DLD1 (cell line): ENCODE results near the gene HDAC4.

ENCODE experiments used
- in situ Hi-C: cut with HindIII; loops from 2 replicates; pipeline ENCODE4 v1.10.0; 2017; ENCODE audit warnings: low sequenced_read_pairs

HDAC4 gene

DNA sequence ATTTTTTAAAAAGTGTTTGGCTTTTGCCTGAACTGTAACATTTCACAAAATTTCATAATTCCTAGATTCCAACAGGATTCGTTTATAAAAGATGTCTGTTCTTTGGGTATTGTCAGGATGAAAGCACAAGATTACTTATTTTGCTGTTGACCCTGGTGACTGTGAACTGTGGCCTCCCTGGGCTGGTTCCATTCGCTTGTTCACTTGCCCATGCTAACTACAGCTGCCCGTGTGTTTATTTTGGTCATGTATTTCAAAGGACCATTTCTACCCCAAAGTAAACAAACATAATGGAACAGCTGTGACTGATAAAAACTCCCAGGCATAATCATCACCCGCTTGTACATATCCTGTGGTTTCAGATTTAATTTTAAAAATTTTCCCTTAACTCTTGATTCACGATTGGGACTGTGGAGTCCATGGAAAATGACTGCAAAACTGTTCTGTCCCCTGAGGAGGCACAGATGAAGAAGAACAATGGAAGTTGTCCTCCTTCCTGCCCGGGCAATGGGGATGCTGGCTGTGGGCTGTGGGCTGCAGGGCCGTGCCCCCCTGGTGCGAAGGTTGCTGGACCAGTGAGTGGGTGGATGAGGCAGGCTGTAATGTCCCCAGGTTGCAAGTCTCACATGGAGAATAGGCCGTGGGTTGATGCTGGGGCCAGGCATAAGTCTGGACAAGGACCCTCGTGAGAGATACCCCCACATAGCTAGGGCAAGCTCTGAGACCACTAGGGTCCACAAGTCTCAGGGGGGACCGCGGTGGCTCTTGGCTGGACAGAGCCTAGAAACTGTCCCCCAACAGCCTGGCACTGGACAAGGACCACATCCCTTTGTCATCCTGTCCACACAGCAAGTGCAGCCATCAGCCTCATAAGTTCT is 28.9 kb upstream of the HDAC4 start:
- in situ Hi-C loops = no loop called here

DNA sequence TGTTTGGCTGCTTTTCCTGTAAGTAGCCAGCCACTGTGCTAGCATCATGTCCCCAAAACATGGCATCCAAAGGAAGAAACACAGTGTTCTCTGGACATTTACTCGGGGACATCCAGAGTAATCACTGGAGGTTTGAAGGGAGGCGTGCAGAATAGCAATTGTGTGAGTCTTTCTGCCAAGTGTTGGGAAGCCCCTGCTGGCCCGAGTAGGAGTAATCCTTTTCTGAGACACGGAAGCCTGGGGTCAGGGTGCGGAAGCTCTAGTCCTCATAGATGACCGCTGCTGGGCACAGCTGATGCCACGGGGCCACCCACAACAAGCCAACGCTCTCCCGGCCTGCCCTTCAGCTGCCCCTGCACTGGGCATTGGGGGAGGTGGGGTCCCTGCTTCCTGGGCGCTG is 24.8 kb upstream of the HDAC4 start:
- in situ Hi-C loops = no loop called here

DNA sequence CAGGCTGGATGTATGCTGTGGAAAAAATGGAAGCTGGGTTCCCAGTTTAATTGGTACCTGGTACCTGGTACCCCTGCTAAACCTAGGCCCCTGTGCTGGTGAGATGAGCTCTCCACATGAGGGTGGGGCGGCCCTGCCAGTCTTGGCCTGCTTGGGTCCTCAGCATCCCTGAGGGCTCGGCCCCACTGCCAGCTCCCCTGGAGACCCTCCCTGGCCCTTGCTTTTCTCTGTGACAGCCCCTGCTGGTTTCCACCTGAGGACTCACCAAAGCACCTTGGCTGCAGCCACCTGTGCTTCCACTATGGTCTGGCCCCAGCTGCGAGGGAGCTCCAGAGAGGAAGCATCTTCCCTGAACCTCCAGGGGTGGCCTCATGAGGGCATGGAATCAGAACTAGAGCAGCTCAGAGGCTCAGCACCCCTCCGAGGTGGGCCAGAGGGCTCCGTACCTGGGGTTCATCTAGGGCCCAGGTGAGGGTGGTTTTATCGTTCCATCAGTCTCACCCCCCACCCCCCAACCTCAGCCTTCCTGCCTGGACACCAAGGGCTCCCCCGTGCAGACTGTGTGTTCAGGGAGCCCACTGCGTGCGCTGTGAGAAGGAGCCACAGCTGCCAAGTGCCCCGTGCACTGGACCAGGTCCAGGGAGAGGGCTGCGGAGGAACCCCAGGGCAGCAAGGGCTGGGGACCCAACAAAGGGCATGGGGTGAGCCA is 23.7 kb upstream of the HDAC4 start:
- in situ Hi-C loops = no loop called here

DNA sequence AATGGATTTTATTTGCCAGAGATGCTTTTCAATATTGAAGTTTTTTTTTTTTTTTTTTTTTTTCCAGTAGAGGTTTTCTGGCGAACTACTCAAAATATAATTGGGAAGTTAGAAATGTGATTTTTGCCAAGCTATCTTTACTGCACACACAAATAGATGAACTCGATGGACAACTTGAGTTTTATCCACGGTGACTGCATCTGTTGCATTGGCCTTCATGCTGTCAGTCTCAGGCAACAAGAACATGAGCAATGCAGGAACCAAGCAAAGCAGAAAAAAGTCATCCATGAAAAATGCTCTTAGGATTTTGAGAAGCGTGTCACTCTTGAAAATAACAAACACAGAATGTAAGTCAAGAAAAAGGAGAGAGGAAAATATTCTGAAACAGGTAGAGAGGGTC is 22.7 kb upstream of the HDAC4 start:
- in situ Hi-C loops = no loop called here

DNA sequence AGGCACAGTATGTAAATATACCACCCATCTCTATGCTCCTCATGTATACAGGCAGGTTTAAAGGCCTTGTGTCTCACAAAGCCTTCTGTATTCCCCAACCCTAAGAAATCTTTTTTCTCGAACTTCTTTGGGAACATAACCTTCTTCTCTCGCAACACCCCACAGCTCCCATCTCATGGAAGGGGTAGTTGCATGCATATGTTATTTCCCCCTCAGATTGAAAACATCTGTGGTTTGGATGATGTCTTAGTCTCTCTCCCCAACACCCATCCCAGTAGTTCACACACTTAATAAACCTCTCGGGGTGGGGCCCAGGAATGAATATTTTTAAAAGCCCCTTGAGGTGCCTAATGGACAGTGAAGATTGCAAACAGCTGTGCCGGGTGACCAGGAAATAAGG is 21.0 kb upstream of the HDAC4 start:
- in situ Hi-C loops = no loop called here

DNA sequence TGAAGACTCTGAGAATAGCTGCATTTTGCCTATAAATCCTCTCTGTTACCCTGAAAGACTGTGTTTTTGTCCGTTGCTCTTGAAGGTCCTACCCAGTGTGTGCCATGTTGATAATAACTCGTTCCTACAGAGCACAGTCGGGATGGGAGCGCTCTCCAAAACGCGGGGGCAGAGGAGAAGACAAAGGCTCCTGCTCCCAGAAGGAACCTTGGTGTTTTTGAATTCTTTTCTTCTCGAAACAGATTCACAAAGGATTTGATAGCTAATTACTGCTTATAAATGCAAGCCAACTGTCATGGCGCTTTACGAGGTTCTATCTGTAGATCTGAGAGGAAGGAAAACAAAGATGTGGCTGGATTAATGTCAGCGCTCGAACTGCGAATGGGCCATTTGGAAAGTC is 19.3 kb upstream of the HDAC4 start:
- in situ Hi-C loops = no loop called here

DNA sequence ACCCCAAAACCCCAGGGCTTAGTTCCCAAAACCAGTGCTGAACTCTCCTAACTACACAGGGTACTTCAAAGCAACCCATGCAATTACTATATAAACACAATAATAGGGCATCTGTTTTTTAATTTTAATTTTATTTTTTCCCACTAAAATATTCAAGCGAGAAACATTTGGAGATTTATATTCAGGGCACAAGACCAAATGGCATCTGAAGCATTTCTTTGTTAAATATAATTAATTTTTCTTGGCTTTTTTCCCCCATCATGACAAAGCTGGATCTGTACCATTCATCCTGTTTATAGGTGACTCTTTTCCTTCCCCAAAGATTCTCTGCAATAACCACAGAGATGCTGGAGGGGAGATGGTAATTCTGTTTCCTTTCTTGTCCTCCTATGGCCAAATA is 18.1 kb upstream of the HDAC4 start:
- in situ Hi-C loops = loop anchor here (10.0 kb wide), 1 partner anchor 64 kb away; no protein-coding TSS in a partner anchor

DNA sequence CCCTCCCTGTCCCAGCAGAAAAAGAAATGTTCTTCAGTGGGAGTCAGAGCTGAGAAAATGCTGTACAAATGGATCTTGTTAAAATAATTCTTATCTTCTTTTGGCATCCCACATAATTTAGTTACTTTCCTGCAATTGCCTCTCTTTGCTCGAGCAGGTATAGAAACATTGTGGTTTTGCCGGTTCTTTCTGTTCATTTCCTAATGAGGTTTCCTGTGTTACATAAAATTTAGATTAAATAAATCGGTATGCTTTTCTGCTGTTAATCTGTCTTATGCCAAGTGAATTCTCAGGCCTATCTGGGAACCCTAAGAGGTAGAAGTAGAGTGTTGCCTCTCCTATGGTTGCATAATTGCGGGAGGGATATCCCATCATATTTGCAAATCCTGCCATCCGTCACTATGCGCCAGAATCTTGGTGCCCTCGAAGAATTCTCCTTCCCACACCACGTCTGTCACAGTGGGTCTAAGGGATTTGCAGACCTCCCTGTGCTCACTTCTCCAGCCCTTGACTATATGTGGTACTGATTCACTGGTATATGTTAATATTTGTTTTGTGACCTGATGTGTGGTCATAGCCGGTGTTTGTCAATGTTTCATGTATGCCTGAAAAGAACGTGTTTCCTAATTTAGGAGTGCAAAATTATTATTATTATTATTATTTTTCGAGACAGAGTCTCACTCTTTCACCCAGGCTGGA is 12.2 kb upstream of the HDAC4 start:
- in situ Hi-C loops = loop anchor here (10.0 kb wide), 1 partner anchor 58 kb away; no protein-coding TSS in a partner anchor

DNA sequence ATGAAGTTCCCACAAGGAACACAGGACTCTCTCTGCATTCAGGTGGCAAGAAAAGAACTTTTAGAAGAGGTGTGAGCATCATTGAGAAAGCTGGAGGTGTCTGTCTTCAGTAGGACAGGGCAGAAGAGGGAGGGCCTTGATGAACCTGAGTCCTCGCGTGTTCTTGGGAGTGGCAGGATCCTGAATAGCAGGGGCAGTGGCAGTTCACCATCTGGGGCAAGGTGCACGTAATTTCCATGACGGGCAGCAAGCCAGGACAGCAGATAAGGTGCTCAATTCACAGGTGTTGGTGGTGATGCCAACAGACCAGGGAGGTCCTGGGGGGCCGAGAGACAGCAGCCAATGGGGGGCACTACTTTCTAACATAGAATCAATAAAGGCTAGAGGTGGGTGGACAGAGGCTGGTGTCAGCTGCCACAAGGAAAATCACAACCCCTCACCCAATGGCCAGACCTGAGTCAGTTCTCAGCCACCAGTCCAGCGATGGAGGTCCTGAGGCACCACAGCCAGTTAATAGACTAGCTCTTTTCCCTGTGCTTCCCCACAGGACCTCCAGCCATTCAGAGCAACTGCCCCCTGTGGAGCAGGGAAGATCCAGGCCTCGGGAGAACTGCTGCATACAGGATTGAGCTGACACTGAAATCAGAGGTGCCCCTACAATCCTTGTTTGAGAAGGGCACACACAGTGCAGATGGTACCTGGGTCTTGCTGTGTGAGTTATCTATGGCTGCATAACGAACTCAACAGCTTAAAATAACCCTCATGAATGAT is 10.9 kb upstream of the HDAC4 start:
- in situ Hi-C loops = loop anchor here (10.0 kb wide), 1 partner anchor 57 kb away; no protein-coding TSS in a partner anchor

DNA sequence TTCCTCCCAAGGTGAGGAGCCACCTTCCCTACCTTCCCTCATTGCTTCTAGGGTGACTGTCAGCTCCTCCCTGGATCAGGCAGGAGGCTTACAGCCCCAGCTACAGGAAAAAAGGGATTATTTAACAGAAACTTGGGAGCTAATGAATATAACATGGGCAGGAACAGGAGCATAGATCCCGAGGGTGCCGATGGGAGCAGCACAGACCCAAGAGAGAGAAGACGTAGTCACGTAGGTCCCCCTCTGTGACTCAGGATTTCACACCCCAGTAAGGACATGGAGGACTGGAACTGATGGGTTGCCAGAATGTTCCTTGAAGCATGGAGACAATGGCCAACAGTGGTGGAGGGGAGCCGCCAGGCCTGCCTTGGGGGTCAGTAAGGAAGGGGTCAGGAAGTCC is 10.3 kb upstream of the HDAC4 start:
- in situ Hi-C loops = loop anchor here (10.0 kb wide), 1 partner anchor 56 kb away; no protein-coding TSS in a partner anchor

DNA sequence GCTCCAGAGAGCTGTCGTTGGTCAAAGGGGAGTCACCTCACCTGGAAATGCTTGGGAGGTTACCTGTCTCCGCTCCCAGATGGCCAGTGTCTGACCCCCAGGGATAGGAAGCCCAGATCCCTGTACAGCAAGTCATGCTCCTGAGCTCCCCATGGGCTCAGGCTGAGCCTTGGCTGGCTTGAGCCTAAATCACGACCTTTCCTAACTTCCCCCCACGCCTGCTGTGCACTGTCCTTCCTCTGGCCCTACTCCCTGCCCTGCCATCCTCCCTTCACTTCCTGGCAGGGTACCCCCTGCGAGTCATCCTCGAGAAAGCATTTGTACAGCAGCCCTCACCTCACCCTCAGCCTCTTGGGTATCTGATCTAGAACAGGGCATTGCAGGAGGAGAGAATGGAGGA is 9.2 kb upstream of the HDAC4 start:
- in situ Hi-C loops = loop anchor here (10.0 kb wide), 1 partner anchor 55 kb away; no protein-coding TSS in a partner anchor

DNA sequence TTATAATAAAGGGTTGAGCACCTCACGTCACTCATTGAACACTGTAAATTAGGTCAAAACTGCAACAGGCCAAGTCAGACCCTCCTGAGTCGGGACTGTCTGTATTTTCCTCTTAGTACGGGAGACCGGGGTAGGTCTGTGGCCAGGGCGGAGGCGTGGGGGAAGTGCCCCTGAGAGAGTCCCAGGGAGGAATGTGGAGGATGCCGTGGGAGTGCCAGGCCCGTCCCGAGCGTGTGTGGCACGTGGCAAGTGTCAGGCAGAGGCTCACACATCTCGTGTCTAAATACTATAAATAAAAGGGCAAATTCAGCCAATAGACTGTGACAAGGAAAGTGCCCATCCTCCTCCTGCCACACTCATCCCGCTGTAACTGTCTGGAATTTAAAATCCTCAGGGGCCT is 6.3 kb upstream of the HDAC4 start:
- in situ Hi-C loops = no loop called here

DNA sequence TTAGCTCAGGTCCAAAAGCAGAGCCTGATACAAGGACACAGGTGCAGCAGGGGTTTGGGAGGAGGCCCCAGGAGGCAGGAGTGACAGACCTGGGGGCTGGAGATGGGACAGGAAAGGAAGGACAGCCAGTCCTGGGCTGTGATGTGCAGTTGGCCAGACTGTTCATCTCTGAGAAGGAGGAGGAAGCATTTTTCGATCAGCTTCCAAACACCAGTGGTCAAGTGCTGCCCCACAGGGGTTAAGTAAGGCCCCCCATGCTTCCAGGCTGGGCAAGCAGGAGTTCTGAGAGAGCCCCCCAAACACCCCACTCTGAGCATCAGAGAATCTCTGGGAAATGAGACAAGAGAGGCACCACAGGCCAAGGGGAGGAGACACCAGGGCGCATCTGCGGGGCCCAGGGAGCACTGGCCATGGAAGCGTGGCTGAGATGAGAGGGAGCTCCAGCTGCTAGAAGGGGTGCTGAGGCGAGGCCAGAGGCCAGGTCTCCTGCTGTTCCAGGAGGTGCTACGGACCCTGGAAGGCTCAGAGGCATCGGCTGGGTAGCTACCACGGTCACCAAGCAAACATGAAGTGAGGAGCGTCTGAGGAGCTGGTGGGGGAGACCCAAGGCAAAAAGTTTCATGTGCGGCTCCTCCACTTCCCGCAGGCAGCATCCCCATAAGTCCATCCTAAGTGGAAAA is 5.6 kb upstream of the HDAC4 start:
- in situ Hi-C loops = no loop called here

DNA sequence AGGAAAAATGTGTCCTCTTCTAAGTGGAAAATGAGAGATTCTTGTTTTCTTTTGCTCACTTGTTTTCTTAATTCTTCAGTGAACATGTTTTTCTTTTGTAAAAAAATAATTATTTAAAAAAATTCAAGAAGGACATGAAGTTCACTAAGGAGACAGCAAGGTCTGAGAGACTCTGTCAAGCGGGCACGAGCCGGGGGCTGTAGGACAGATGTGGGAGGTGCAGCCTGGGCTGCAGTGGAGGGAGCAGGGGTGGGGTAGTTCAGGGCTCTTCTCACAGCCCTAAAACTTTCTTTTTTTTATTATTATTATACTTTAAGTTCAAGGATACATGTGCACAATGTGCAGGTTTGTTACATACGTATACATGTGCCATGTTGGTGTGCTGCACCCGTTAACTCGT is 4.3 kb upstream of the HDAC4 start:
- in situ Hi-C loops = no loop called here

DNA sequence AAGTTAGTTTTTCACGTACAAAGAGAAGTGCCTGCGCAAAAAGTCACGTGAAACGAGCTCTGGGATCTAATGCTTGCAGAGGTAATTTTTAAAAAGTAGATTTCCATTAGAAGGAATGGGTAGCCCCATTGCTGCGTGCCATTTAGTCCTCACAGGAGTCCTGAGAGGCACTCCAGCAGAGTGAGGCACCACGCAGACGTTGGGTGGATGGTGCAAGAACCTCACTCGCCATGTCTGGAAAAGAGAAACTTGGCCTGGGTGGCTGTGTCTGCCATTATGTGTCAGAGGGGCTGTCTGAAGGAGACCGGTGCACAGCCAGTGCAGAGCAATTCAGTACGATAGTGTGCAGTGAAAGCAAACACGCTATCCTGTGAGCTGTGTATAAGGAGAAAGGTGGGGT is 1.8 kb upstream of the HDAC4 start:
- in situ Hi-C loops = no loop called here

DNA sequence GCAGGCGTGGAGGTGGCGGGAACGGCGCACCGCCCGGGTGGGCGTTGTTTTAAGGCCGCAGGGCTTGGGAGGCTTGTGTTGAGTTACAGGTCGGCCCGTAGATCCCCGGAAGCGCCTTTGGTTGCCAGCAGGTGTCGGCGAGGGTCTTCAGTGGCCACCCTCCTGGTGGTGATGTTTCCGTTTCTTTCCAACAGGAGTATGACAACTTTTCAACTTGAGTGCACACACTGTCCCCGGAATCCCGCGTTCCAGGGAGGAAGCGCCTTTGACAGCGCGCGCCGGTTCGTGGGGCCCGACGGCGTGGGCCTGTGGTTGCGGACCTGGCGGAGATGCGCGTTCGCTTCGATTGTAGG is 1.0 kb upstream of the HDAC4 start:
- in situ Hi-C loops = no loop called here

DNA sequence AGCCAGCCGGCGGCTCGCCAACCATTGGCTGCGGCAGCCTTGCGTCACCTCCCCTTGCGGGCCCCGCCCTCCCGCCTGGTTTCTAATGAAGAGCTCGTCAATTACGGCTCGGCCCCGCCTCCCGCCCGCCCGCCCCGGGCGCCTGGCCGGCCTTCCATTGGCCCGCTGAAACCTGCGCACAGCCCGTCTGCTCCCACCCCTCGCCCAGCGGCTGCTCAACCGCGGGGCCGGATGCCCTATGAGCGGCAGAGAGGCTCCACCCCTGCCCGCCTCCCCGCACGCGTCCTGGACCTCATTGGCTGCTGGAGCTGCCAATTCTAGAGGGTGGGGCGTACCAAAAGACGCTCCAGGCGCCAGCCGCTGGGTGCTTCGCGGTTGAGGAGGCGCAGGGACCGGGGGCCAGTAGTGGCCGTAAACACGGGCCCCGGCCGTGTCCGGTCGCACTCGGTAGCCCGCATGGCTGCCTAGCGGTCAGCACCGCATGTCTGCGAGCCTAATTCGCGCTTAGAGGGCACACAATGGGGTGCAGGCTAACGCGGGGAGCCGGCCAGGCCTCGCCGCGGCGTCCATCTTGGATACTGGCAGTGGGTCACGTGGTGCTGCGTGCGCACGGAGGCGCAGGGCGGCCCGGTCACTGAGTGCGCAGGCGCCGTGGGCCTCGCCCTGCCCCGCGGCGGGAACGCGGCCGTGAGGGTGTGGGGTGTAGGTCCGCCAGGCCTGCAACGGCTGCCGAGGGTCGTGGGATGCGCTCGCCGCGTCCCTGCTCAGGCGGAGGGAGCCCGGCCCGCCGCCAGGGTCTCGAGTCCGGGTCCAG is 454 bp upstream of the HDAC4 start:
- in situ Hi-C loops = no loop called here

DNA sequence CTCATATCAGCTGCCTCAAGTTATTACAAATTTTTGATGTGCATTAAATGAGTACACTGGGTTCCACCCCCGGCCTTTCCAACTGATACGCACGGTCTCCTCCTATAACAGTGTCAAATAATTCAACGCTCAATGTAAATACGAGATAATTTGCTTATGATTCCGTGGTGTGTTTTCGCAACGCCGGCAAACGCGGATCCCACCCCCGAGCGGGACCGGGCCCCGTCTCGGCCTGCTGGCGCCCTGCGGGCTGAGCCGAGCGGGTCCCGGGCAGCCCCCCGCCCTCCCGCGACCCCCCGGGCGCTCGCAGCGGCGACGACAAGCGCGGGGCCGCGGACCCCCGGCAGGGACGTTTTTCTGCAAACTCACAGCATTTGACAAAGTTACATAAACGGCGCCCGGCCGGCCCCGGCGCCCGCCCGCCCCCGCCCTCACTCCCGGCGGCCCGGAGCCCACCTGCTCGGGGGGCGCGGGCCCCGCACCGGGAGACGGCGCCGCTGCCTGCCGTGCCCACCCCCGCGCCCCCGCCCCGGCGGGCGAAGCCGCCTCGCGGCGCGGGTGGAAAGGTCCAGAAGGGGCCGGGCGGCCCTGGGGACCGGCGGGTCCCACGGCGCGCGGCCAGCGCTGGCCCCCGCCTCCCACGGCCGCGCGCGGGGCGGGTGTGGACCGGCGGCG is 762 bp downstream of the HDAC4 start:
- in situ Hi-C loops = no loop called here

DNA sequence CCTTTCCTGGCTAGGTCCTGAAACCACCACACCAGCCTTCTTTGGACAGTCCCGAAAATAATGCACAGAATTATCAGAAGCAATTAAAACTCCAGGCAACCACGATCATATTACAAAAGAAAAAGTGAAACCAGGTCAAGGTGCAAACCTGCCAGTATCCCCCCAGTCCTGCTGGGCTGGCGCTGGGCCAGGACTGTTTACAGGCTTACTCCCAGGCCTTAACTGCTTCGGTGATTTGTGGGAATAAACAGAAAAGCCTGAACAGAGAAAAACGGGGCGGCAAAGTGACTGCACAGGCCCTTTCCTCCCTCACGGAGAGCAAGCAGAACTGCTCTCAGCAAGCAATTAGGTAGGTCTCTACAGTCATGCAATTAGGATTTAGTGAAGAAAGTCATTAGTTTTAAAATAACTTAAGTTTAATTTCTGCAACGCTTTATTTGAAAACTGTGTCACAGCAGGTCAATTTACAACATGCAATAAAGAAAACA is 1.3 kb downstream of the HDAC4 start:
- in situ Hi-C loops = no loop called here
